HEK293 (cell line): Measurements from ENCODE around the gene ZNF365.
A peak's percentile ranks its signal among the peaks of the same experiment; 100 is the strongest.

Source experiments
- CTCF ChIA-PET: fragments of 350-600 bp; formaldehyde crosslinking; extraction: SDS; loops from one replicate; lab custom pipeline; 2021; ENCODE audit warnings: antibody characterized with exemption; lab: Yijun Ruan, JAX
- POLR2A ChIA-PET: fragments of 300-600 bp; formaldehyde crosslinking; extraction: SDS; loops from one replicate; lab custom pipeline; 2020; ENCODE audit warnings: antibody characterized with exemption, inconsistent platforms; lab: Yijun Ruan, JAX
- H3K27ac ChIP-seq: fragments of 200-500 bp; sonication (Bioruptor generic); 2 replicates; pipeline ENCODE4 v1.5.1; 2014; ENCODE audit warnings: low read depth, low read length, control low read depth, inconsistent platforms; ENCODE audit errors: extremely low read depth
- H3K36me3 ChIP-seq, 2 experiments: fragments of 200-500 bp in 1 of 2; sonication (Bioruptor generic) in 1 of 2; 1 replicate in 1 of 2; 2 replicates in 1 of 2; pipeline ENCODE4 v1.5.1; 2014 to 2017; ENCODE audit warnings: inconsistent platforms in 2 of 2, low read length in 2 of 2; ENCODE audit not compliant: control insufficient read depth in 2 of 2, insufficient read depth in 1 of 2
- H3K4me1 ChIP-seq: fragments of 200-500 bp; sonication (Bioruptor generic); 2 replicates; pipeline ENCODE4 v1.5.1; 2014; ENCODE audit warnings: mild to moderate bottlenecking, low read length, inconsistent platforms; ENCODE audit not compliant: control insufficient read depth, insufficient read depth
- H3K4me3 ChIP-seq: 2 replicates; pipeline ENCODE4 v1.5.1; 2011; ENCODE audit warnings: low read depth, mild to moderate bottlenecking, control low read depth, low read length, moderate library complexity
- H3K9me3 ChIP-seq: fragments of 200-500 bp; sonication (Bioruptor generic); 2 replicates; pipeline ENCODE4 v1.5.1; 2014; ENCODE audit warnings: low read depth, low read length, inconsistent platforms; ENCODE audit not compliant: control insufficient read depth, insufficient read depth
- BCL11B ChIP-seq: fragments of 450-650 bp; formaldehyde crosslinking; IDR thresholded peaks from 2 replicates; pipeline ENCODE4 v1.5.1; 2016; ENCODE audit warnings: low read depth, missing biosample characterization, missing genetic modification characterization
- PRDM1 ChIP-seq: fragments of 450-650 bp; formaldehyde crosslinking; IDR thresholded peaks from 2 replicates; pipeline ENCODE4; 2016; ENCODE audit warnings: missing biosample characterization, missing genetic modification characterization
- PRDM10 ChIP-seq: fragments of 450-650 bp; formaldehyde crosslinking; IDR thresholded peaks from 2 replicates; pipeline ENCODE4 v1.5.1; 2016; ENCODE audit warnings: missing biosample characterization, missing genetic modification characterization
- ZBTB48 ChIP-seq: fragments of 450-650 bp; formaldehyde crosslinking; IDR thresholded peaks from 2 replicates; pipeline ENCODE4 v1.5.1; 2016; ENCODE audit warnings: missing biosample characterization, missing genetic modification characterization
- ZBTB49 ChIP-seq: fragments of 450-650 bp; formaldehyde crosslinking; IDR thresholded peaks from 2 replicates; pipeline ENCODE4 v1.5.1; 2016; ENCODE audit warnings: missing biosample characterization, missing genetic modification characterization, low read depth
- ZBTB8A ChIP-seq: fragments of 450-650 bp; formaldehyde crosslinking; IDR thresholded peaks from 2 replicates; pipeline ENCODE4 v1.5.1; 2016; ENCODE audit warnings: missing biosample characterization, missing genetic modification characterization
- ZNF114 ChIP-seq: fragments of 450-650 bp; formaldehyde crosslinking; IDR thresholded peaks from 2 replicates; pipeline ENCODE4 v1.5.0; 2017; ENCODE audit warnings: missing biosample characterization, missing genetic modification characterization
- ZNF157 ChIP-seq: fragments of 450-650 bp; formaldehyde crosslinking; IDR thresholded peaks from 2 replicates; pipeline ENCODE4 v1.5.1; 2016; ENCODE audit warnings: missing biosample characterization, missing genetic modification characterization
- ZNF184 ChIP-seq: fragments of 450-650 bp; IDR thresholded peaks from 2 replicates; pipeline ENCODE4 v1.5.1; 2018; ENCODE audit warnings: missing biosample characterization, mild to moderate bottlenecking, missing genetic modification characterization
- ZNF280C ChIP-seq: fragments of 450-650 bp; formaldehyde crosslinking; IDR thresholded peaks from 2 replicates; pipeline ENCODE4 v1.5.1; 2016; ENCODE audit warnings: missing biosample characterization, missing genetic modification characterization
- ZNF350 ChIP-seq: fragments of 450-650 bp; formaldehyde crosslinking; IDR thresholded peaks from 2 replicates; pipeline ENCODE4 v1.5.0; 2017; ENCODE audit warnings: missing biosample characterization, mild to moderate bottlenecking, missing genetic modification characterization
- ZNF426 ChIP-seq: fragments of 450-650 bp; formaldehyde crosslinking; IDR thresholded peaks from 2 replicates; pipeline ENCODE4 v1.5.1; 2017; ENCODE audit warnings: missing biosample characterization, missing genetic modification characterization, mild to moderate bottlenecking, inconsistent platforms, moderate library complexity
- ZNF621 ChIP-seq: fragments of 450-650 bp; formaldehyde crosslinking; IDR thresholded peaks from 2 replicates; pipeline ENCODE4 v1.5.1; 2017; ENCODE audit warnings: missing biosample characterization, missing genetic modification characterization
- ZNF707 ChIP-seq: fragments of 450-650 bp; formaldehyde crosslinking; IDR thresholded peaks from 2 replicates; pipeline ENCODE4 v1.5.1; 2016; ENCODE audit warnings: missing biosample characterization, missing genetic modification characterization
- ZNF837 ChIP-seq: fragments of 450-650 bp; formaldehyde crosslinking; IDR thresholded peaks from 2 replicates; pipeline ENCODE4 v1.5.1; 2016; ENCODE audit warnings: missing biosample characterization, missing genetic modification characterization
- ZXDB ChIP-seq: fragments of 450-650 bp; formaldehyde crosslinking; IDR thresholded peaks from 2 replicates; pipeline ENCODE4 v1.5.1; 2016; ENCODE audit warnings: missing biosample characterization, missing genetic modification characterization
- TF ChIP-seq, protein P1 (sequence below): fragments of 450-650 bp; formaldehyde crosslinking; IDR thresholded peaks from 2 replicates; pipeline ENCODE4 v1.5.1; 2016; ENCODE audit warnings: missing biosample characterization, missing genetic modification characterization
- TF ChIP-seq, protein P2 (sequence below): fragments of 450-650 bp; formaldehyde crosslinking; IDR thresholded peaks from 2 replicates; pipeline ENCODE4 v1.5.1; 2016; ENCODE audit warnings: missing biosample characterization, missing genetic modification characterization
- TF ChIP-seq, protein P3 (sequence below): fragments of 450-650 bp; formaldehyde crosslinking; IDR thresholded peaks from 2 replicates; pipeline ENCODE4 v1.5.1; 2016; ENCODE audit warnings: missing biosample characterization, missing genetic modification characterization
- TF ChIP-seq, protein P4 (sequence below): fragments of 450-650 bp; formaldehyde crosslinking; IDR thresholded peaks from 2 replicates; pipeline ENCODE4 v1.5.1; 2016; ENCODE audit warnings: missing biosample characterization, missing genetic modification characterization

ZNF365 gene

GRCh38 chr10:62373639-62373994 is 552 bp upstream of the ZNF365 start:
- Histone ChIP-seq H3K4me1 (no peaks in the 10 kb centered on the region), H3K9me3 (no peaks in the 10 kb centered on the region)
- TF ChIP-seq PRDM10 (tag by site-specific recombination) (peak; percentile 58), ZNF621 (no peak), ZNF114 (tag by site-specific recombination) (no peak)
- TF ChIP-seq, protein P1, sequence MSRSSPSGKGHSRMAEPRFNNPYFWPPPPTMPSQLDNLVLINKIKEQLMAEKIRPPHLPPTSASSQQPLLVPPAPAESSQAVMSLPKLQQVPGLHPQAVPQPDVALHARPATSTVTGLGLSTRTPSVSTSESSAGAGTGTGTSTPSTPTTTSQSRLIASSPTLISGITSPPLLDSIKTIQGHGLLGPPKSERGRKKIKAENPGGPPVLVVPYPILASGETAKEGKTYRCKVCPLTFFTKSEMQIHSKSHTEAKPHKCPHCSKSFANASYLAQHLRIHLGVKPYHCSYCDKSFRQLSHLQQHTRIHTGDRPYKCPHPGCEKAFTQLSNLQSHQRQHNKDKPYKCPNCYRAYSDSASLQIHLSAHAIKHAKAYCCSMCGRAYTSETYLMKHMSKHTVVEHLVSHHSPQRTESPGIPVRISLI (tag by site-specific recombination), result 0 out of 2 replicates have a peak, but pooled peaks have one; percentile 52
- TF ChIP-seq, all 188 proteins: peak for 2
- Histone ChIP-seq H3K27ac (no peak overlapping the region; the same call in 1 of the 2 replicates), H3K36me3 (no peaks in the 10 kb centered on the region), H3K4me3 (peak overlapping the region; percentile 54)
- ChIA-PET CTCF (no interaction called here), POLR2A (interaction anchor here (1.4 kb wide), 1 partner anchor 105 kb away, joined by 4 read pairs; the partner anchor contains the start of gene RTKN2)

- Histone ChIP-seq H3K9me3 (no peaks in the 10 kb centered on the region), H3K27ac (no peak overlapping the region), H3K4me1 (peaks cover 6% of the 10 kb centered on the region), H3K36me3 (no peaks in the 10 kb centered on the region), H3K4me3 (peak overlapping the region; percentile 54)
- CTCF ChIA-PET, result interaction anchor here (0.5 kb wide), 1 partner anchor 41 kb away, joined by 3 read pairs; no protein-coding TSS in a partner anchor
- POLR2A ChIA-PET, result interaction anchor here (1.4 kb wide), 1 partner anchor 106 kb away, joined by 4 read pairs; the partner anchor contains the start of gene RTKN2
- TF ChIP-seq BCL11B (tag by site-specific recombination) (no peak), ZNF184 (tag by site-specific recombination) (no peak), ZBTB48 (no peak), ZNF707 (tag by site-specific recombination) (no peak), PRDM1 (tag by site-specific recombination) (no peak), ZNF157 (tag by site-specific recombination) (no peak), ZBTB8A (tag by site-specific recombination) (no peak), ZNF280C (no peak), ZNF426 (tag by site-specific recombination) (no peak), ZBTB49 (tag by site-specific recombination) (no peak), ZNF350 (tag by site-specific recombination) (no peak), ZNF837 (tag by site-specific recombination) (no peak), ZXDB (no peak)
- TF ChIP-seq, protein P2, sequence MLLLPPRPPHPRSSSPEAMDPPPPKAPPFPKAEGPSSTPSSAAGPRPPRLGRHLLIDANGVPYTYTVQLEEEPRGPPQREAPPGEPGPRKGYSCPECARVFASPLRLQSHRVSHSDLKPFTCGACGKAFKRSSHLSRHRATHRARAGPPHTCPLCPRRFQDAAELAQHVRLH (tag by site-specific recombination), result no peak
- TF ChIP-seq, protein P3, sequence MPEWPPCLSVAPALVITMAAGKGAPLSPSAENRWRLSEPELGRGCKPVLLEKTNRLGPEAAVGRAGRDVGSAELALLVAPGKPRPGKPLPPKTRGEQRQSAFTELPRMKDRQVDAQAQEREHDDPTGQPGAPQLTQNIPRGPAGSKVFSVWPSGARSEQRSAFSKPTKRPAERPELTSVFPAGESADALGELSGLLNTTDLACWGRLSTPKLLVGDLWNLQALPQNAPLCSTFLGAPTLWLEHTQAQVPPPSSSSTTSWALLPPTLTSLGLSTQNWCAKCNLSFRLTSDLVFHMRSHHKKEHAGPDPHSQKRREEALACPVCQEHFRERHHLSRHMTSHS (tag by site-specific recombination), result no peak
- TF ChIP-seq, protein P4, sequence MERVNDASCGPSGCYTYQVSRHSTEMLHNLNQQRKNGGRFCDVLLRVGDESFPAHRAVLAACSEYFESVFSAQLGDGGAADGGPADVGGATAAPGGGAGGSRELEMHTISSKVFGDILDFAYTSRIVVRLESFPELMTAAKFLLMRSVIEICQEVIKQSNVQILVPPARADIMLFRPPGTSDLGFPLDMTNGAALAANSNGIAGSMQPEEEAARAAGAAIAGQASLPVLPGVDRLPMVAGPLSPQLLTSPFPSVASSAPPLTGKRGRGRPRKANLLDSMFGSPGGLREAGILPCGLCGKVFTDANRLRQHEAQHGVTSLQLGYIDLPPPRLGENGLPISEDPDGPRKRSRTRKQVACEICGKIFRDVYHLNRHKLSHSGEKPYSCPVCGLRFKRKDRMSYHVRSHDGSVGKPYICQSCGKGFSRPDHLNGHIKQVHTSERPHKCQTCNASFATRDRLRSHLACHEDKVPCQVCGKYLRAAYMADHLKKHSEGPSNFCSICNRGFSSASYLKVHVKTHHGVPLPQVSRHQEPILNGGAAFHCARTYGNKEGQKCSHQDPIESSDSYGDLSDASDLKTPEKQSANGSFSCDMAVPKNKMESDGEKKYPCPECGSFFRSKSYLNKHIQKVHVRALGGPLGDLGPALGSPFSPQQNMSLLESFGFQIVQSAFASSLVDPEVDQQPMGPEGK (tag by site-specific recombination), result no peak
These were observed 917 bp downstream of the ZNF365 start for GRCh38 chr10:62374862-62375710.
